H1 (cell line): Measurements from ENCODE around the gene ANKRD13B. TPM values are rescaled to one million over a fixed set of nuclear protein-coding genes. Genes with fewer than 3 reads are reported as not detected.

Source experiments
- CTCF ChIA-PET: fragments of 300-600 bp; sonication (Branson Sonifier 250); formaldehyde crosslinking; loops from one replicate; lab custom pipeline; 2021; ENCODE audit not compliant: partially characterized antibody; lab: Charles Lee
- POLR2A ChIA-PET: fragments of 300-600 bp; sonication (Branson Sonifier 250); formaldehyde crosslinking; loops from one replicate; lab custom pipeline; 2021; ENCODE audit warnings: inconsistent platforms; ENCODE audit not compliant: partially characterized antibody; lab: Charles Lee
- DNase-seq, 2 experiments: peaks; one replicate each; pipeline versions ENCODE4 v3.0.0 to v3.0.0-alpha.2; 2010 to 2022; ENCODE audit warnings: low spot score in 2 of 2, low read depth in 1 of 2, mixed read lengths in 1 of 2
- FAIRE-seq: peaks from 2 replicates; lab custom pipeline; 2011; peaks lifted over from hg19 to GRCh38; lab: Jason Lieb, UNC
- H2AFZ ChIP-seq: 2 replicates; pipeline ENCODE4 v1.8.1; 2012; ENCODE audit warnings: low read length, inconsistent platforms
- H2AK5ac ChIP-seq: 2 replicates; pipeline ENCODE4 v1.6.1; 2013; ENCODE audit warnings: low read depth, low read length
- H2BK120ac ChIP-seq: replicated peaks from 2 replicates; pipeline ENCODE3; 2013; ENCODE audit warnings: low read depth, low read length, inconsistent platforms
- H2BK12ac ChIP-seq: 2 replicates; pipeline ENCODE4 v1.6.1; 2013; ENCODE audit warnings: low read depth, low read length
- H2BK15ac ChIP-seq: 2 replicates; pipeline ENCODE4 v1.6.1; 2013; ENCODE audit warnings: low read length
- H2BK20ac ChIP-seq: 2 replicates; pipeline ENCODE4 v1.6.1; 2013; ENCODE audit warnings: low read length
- H2BK5ac ChIP-seq: 2 replicates; pipeline ENCODE4 v1.6.1; 2013; ENCODE audit warnings: low read depth, low read length
- H3K14ac ChIP-seq: 2 replicates; pipeline ENCODE4 v1.6.1; 2013; ENCODE audit warnings: inconsistent platforms; ENCODE audit not compliant: insufficient read length
- H3K18ac ChIP-seq: 2 replicates; pipeline ENCODE4 v1.6.1; 2013; ENCODE audit warnings: low read length; ENCODE audit errors: extremely low read depth
- H3K23ac ChIP-seq: 2 replicates; pipeline ENCODE4 v1.6.1; 2013; ENCODE audit warnings: inconsistent platforms; ENCODE audit not compliant: insufficient read length
- H3K23me2 ChIP-seq: 2 replicates; pipeline ENCODE4 v1.6.1; 2013; ENCODE audit warnings: low read depth, low read length
- H3K27ac ChIP-seq: 2 replicates; pipeline ENCODE4 v1.6.1; 2011; ENCODE audit warnings: low read depth, low read length, inconsistent platforms
- H3K27me3 ChIP-seq, 4 experiments: replicated peaks in 1 of 4; 1 replicate in 1 of 4; 2 replicates in 3 of 4; pipeline versions ENCODE4 v1.6.1 to v1.8.1; 2011 to 2013; ENCODE audit warnings: low read length in 3 of 4, mild to moderate bottlenecking in 3 of 4, inconsistent platforms in 2 of 4, mixed read lengths in 2 of 4, moderate library complexity in 1 of 4; ENCODE audit not compliant: control insufficient read depth in 3 of 4, insufficient read depth in 3 of 4; ENCODE audit errors: extremely low read depth in 1 of 4
- H3K36me3 ChIP-seq, 4 experiments: 2 replicates each; pipeline versions ENCODE4 v1.6.1 to v1.8.1; 2011 to 2013; ENCODE audit warnings: mild to moderate bottlenecking in 4 of 4, low read length in 3 of 4, moderate library complexity in 2 of 4, control low read depth in 1 of 4, inconsistent platforms in 1 of 4; ENCODE audit not compliant: insufficient read depth in 4 of 4, control insufficient read depth in 2 of 4
- H3K4ac ChIP-seq: replicated peaks from 2 replicates; pipeline ENCODE3; 2013; ENCODE audit warnings: low read length, low read depth, mixed read lengths, inconsistent platforms; ENCODE audit not compliant: insufficient read length
- H3K4me1 ChIP-seq, 4 experiments: replicated peaks in 1 of 4; 1 replicate in 1 of 4; 2 replicates in 3 of 4; pipeline versions ENCODE4 v1.6.1 to v1.8.1; 2011 to 2013; ENCODE audit warnings: low read length in 3 of 4, inconsistent platforms in 2 of 4, mixed read lengths in 1 of 4; ENCODE audit not compliant: insufficient read depth in 4 of 4, control insufficient read depth in 3 of 4
- H3K4me2 ChIP-seq, 2 experiments: 2 replicates each; pipeline versions ENCODE4 v1.6.1 to v1.8.1; 2011 to 2013; ENCODE audit warnings: low read depth in 2 of 2, low read length in 2 of 2, control low read depth in 1 of 2, inconsistent platforms in 1 of 2, mild to moderate bottlenecking in 1 of 2; ENCODE audit not compliant: insufficient read depth in 1 of 2
- H3K4me3 ChIP-seq, 4 experiments: fragments of 200-600, 300-600 bp in 1 of 4; sonication (generic), shearing (Covaris generic), sonication (Bioruptor Twin) in 1 of 4; 2 replicates each; pipeline versions ENCODE4 v1.5.1 to v1.8.1; 2011 to 2016; ENCODE audit warnings: low read length in 4 of 4, low read depth in 3 of 4, control low read depth in 2 of 4, inconsistent platforms in 2 of 4, mild to moderate bottlenecking in 2 of 4, mixed read lengths in 1 of 4, moderate library complexity in 1 of 4; ENCODE audit not compliant: insufficient read depth in 2 of 4; ENCODE audit errors: extremely low read depth in 1 of 4
- H3K56ac ChIP-seq: replicated peaks from 2 replicates; pipeline ENCODE3; 2013; ENCODE audit warnings: low read depth, mild to moderate bottlenecking, mixed read lengths, low read length, inconsistent platforms; ENCODE audit not compliant: insufficient read length
- H3K79me1 ChIP-seq: 2 replicates; pipeline ENCODE4 v1.6.1; 2013; ENCODE audit warnings: low read depth, low read length, control low read depth
- H3K79me2 ChIP-seq, 2 experiments: 2 replicates each; pipeline versions ENCODE4 v1.6.1 to v1.8.1; 2012 to 2013; ENCODE audit warnings: low read length in 2 of 2, mild to moderate bottlenecking in 2 of 2, inconsistent platforms in 1 of 2; ENCODE audit not compliant: insufficient read depth in 2 of 2, control insufficient read depth in 1 of 2
- H3K9ac ChIP-seq, 4 experiments: replicated peaks in 1 of 4; 1 replicate in 1 of 4; 2 replicates in 3 of 4; pipeline versions ENCODE4 v1.6.1 to v1.8.1; 2011 to 2013; ENCODE audit warnings: low read depth in 3 of 4, low read length in 3 of 4, control low read depth in 2 of 4, mild to moderate bottlenecking in 2 of 4, moderate library complexity in 2 of 4, inconsistent platforms in 1 of 4; ENCODE audit errors: extremely low read depth in 1 of 4
- H3K9me3 ChIP-seq, 2 experiments: 2 replicates each; pipeline versions ENCODE4 v1.6.1 to v1.8.1; 2012 to 2013; ENCODE audit warnings: mild to moderate bottlenecking in 2 of 2, moderate library complexity in 2 of 2, control low read depth in 1 of 2, inconsistent platforms in 1 of 2, low read depth in 1 of 2, low read length in 1 of 2, mixed read lengths in 1 of 2; ENCODE audit not compliant: insufficient read depth in 2 of 2
- H4K20me1 ChIP-seq, 2 experiments: replicated peaks in 1 of 2; 2 replicates each; pipeline versions ENCODE3 to v1.8.1; 2011 to 2013; ENCODE audit warnings: inconsistent platforms in 2 of 2, low read length in 2 of 2, mild to moderate bottlenecking in 1 of 2; ENCODE audit not compliant: insufficient read depth in 2 of 2, control insufficient read depth in 1 of 2
- H4K5ac ChIP-seq: 2 replicates; pipeline ENCODE4 v1.6.1; 2013; ENCODE audit warnings: low read length, low read depth, mixed read lengths, inconsistent platforms; ENCODE audit not compliant: insufficient read length
- H4K8ac ChIP-seq: 2 replicates; pipeline ENCODE4 v1.8.0; 2013; ENCODE audit warnings: mild to moderate bottlenecking, moderate library complexity, low read length, inconsistent platforms; ENCODE audit not compliant: insufficient read depth; ENCODE audit errors: extremely low read depth
- H4K91ac ChIP-seq: replicated peaks from 2 replicates; pipeline ENCODE3; 2013; ENCODE audit warnings: low read length, mixed read lengths, inconsistent platforms; ENCODE audit not compliant: insufficient read length
- CREB1 ChIP-seq: IDR thresholded peaks from 2 replicates; pipeline ENCODE4 v1.6.1; 2012; ENCODE audit warnings: inconsistent platforms
- NRF1 ChIP-seq: IDR thresholded peaks from 2 replicates; pipeline ENCODE4 v1.6.1; 2011; ENCODE audit warnings: mild to moderate bottlenecking, low read depth, low read length, improper control_type of control experiment
- WGBS, 2 experiments: shearing (Covaris generic) in 1 of 2; methylation state at CpG; one replicate each; pipeline versions ENCODE4 v1.1.6 to v1.1.7; 2013 to 2015; ENCODE audit warnings: low lambda C conversion rate in 2 of 2, mixed read lengths in 2 of 2, inconsistent platforms in 1 of 2, low coverage in 1 of 2, missing lambda C conversion rate in 1 of 2; ENCODE audit not compliant: insufficient replicate concordance in 2 of 2, insufficient coverage in 1 of 2, insufficient read length in 1 of 2; ENCODE audit errors: extremely low coverage in 1 of 2, missing lambda C conversion rate in 1 of 2; 5-methylcytosine and 5-hydroxymethylcytosine counted together
- polyA plus RNA-seq, 7 experiments: library from polyadenylated mRNA; depleted of rRNA in 3 of 7; stranded (reverse) in 5 of 7; unstranded in 2 of 7; fragments of >200 nt in 5 of 7; fragments of 200-250 nt in 2 of 7; gene quantifications; 1 replicate in 5 of 7; 2 replicates in 1 of 7; 4 replicates in 1 of 7; pipeline versions ENCODE4 v1.2.1 to v1.2.3, GENCODE V29; 2011 to 2013; ENCODE audit warnings: missing spikeins in 2 of 7, mixed read lengths in 2 of 7
- total RNA-seq: library from RNA; stranded (reverse); fragmentation: NEBNext Ultra II Directional; extraction: Animal tissue kit (Norgen Biotek cat#: 25700); gene quantifications from 2 replicates; pipeline ENCODE4 v1.2.1, GENCODE V29; 2021

Gene ANKRD13B
- total and polyA plus RNA-seq, 2 of the 8 experiments (the other 6 are each of a cell fraction or from before 2014, with no cell fraction given) = 16.4 to 48.5 TPM

DNA sequence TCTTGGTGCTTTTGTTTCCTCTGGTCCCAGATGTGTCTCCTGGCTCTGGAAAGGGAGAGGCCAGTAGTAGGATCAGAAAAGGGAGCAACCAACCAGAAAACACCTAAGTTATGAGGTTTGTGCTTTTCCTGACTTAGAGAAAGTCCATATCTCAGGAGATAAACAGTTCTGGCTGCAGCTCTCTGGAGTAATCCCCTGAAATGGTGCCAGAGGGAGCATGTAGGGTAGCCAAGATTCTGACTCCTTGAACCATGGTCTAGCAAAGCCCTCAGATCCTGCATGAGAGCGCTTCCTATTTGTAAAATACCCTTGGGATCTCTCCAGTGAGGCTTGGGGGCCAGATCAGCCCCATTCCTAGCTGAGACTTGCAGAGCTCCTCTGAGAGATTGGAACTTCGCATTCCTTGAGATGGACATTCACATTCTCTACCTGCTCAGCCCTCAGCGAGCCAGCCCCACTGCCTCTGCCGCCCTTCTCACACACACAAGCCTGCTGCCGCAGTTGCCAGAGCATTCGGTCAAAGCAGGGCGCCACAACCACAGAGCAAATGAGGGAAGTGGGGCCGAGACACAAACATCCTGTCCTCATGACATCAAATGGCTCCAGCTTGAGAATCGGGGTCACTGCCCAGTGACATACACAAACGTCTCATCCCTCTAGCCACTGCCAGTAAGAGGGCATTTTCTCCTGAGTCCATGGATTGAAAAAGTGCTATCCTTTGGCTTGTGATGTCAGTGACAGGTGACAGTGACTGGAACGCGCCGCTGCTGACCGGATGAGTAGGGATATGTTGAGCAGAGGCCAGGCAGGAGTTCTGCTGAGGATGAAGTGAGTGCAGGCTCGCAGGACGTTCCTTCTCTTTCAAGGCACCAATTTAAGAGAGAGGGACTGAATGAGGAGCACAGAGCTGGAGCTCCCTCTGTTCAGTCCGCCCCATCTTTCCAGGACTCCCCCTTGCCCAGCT lies 31.1 kb upstream of the ANKRD13B start:
- Histone ChIP-seq H3K4ac (no peak overlapping the region), H3K36me3 (no peaks in the 10 kb centered on the region), H3K27ac (no peak overlapping the region), H4K5ac (no peak overlapping the region), H4K8ac (no peak overlapping the region), H3K56ac (no peak overlapping the region), H2BK5ac (no peak overlapping the region; the same call in 1 of the 2 replicates), H2BK12ac (no peak overlapping the region), H3K4me1 (peaks cover 0 to 7% (median 6%) of the 10 kb centered on the region in 4 experiments; a peak in 4 of 7 replicates), H3K79me2 (no peaks in the 10 kb centered on the region), H3K4me3 (no peak overlapping the region), H2BK120ac (no peak overlapping the region), H4K20me1 (peaks cover 0 to 2% of the 10 kb centered on the region in 2 experiments), H3K23me2 (peaks cover 11% of the 10 kb centered on the region; the same call in 1 of the 2 replicates), H2BK15ac (no peak overlapping the region), H2BK20ac (no peak overlapping the region), H3K27me3 (peaks cover 11 to 28% (median 23%) of the 10 kb centered on the region in 4 experiments), H3K23ac (no peak overlapping the region), H2AFZ (no peak overlapping the region), H4K91ac (no peak overlapping the region), H3K9ac (no peak overlapping the region), H2AK5ac (no peak overlapping the region), H3K9me3 (no peaks in the 10 kb centered on the region), H3K79me1 (no peaks in the 10 kb centered on the region), H3K14ac (no peak overlapping the region), H3K18ac (no peak overlapping the region), H3K4me2 (no peak overlapping the region)
- no peak for TF ChIP-seq NRF1
- no peak for TF ChIP-seq CREB1
- WGBS, 2 experiments = 89% methylated on average over 17 of the region's 17 CpGs; no CpG with 5 or more reads in 1 of the 2 experiments
- no peak for DNase-seq
- ChIA-PET CTCF (interaction anchor here (0.7 to 3.2 kb wide), 5 partner anchors 9 to 374 kb away, joined by 3 to 15 read pairs (median 4); no protein-coding TSS in a partner anchor), POLR2A (interaction anchor here (0.6 to 1.0 kb wide), 2 partner anchors 171 to 269 kb away, joined by 3 read pairs; partner anchors contain the start of gene TAOK1)
- no peak for FAIRE-seq
